Heart left ventricle (tissue), 16 donors: ENCODE data around the gene MARCO. TPM values are rescaled to one million over a fixed set of nuclear protein-coding genes. Genes with fewer than 3 reads are reported as not detected.
A peak's percentile ranks its signal among the peaks of the same experiment; 100 is the strongest.

Experiments used
- ATAC-seq, 4 donors: fragments of 200-7000 bp; cut with Tn5 transposase; one replicate each; pipeline ENCODE4 v1.9.1; 2020 to 2022; ENCODE audit warnings: moderate library complexity in 4 of 4, mild to moderate bottlenecking in 3 of 4, moderate number of reproducible peaks in 1 of 4
- DNase-seq, 5 donors: peaks; one replicate each; pipeline ENCODE4 v3.0.0-alpha.2; 2020
- H3K27ac ChIP-seq, 12 donors: fragments of 200-600 bp; sonication (generic) in 4 of 12; one replicate each; pipeline versions ENCODE4 v1.5.0 to v1.8.0; 2016 to 2022; ENCODE audit warnings: mild to moderate bottlenecking in 2 of 12
- H3K27me3 ChIP-seq, 9 donors: fragments of 200-600 bp; sonication (generic) in 2 of 9; one replicate each; pipeline versions ENCODE4 v1.5.1 to v1.8.0; 2016 to 2022; ENCODE audit warnings: mild to moderate bottlenecking in 3 of 9
- H3K36me3 ChIP-seq, 9 donors: fragments of 200-600 bp; sonication (generic) in 2 of 9; one replicate each; pipeline versions ENCODE4 v1.5.0 to v1.8.0; 2018 to 2022; ENCODE audit warnings: mild to moderate bottlenecking in 2 of 9
- H3K4me1 ChIP-seq, 12 donors: fragments of 200-600 bp; sonication (generic) in 4 of 12; one replicate each; pipeline versions ENCODE4 v1.5.0 to v1.8.0; 2016 to 2022; ENCODE audit warnings: mild to moderate bottlenecking in 3 of 12
- H3K4me3 ChIP-seq, 12 donors: fragments of 200-600 bp; sonication (generic) in 4 of 12; one replicate each; pipeline versions ENCODE4 v1.5.0 to v1.8.0; 2017 to 2022; ENCODE audit warnings: mild to moderate bottlenecking in 9 of 12, moderate library complexity in 4 of 12
- H3K9me3 ChIP-seq, 12 donors: fragments of 200-600 bp; sonication (generic) in 4 of 12; one replicate each; pipeline versions ENCODE4 v1.5.0 to v1.8.0; 2016 to 2022; ENCODE audit warnings: mild to moderate bottlenecking in 1 of 12
- CTCF ChIP-seq, 12 donors: fragments of 200-600 bp; sonication (generic) in 4 of 12; IDR thresholded peaks; one replicate each; pipeline versions ENCODE4 v1.5.0 to v1.8.0; 2018 to 2022; ENCODE audit warnings: antibody characterized with exemption in 12 of 12, mild to moderate bottlenecking in 5 of 12
- POLR2A ChIP-seq, 2 donors: fragments of 450-650 bp; IDR thresholded peaks; one replicate each; pipeline ENCODE4 v1.6.1; 2017; ENCODE audit warnings: antibody characterized with exemption in 2 of 2, mild to moderate bottlenecking in 2 of 2, moderate library complexity in 2 of 2
- WGBS, 4 donors: extraction: QIAGEN DNeasy Blood & Tissue Kit in 2 of 4; methylation state at CpG; one replicate each; pipeline versions ENCODE4 v1.1.5 to v1.1.7; 2013 to 2018; 5-methylcytosine and 5-hydroxymethylcytosine counted together
- intact Hi-C, 10 donors: fragments of 100-400 bp; cut with DNase I; formaldehyde crosslinking; loops; one replicate each; pipeline versions ENCODE4 v1.11.1 to v1.14.2; 2022
- polyA plus RNA-seq, 2 donors: library from polyadenylated mRNA; stranded (reverse); fragments of 200-250 nt; gene quantifications; one replicate each; pipeline ENCODE4 v1.2.3, GENCODE V29; 2013
- total RNA-seq, 9 donors: library from RNA; depleted of rRNA in 2 of 9; stranded (reverse); fragments of >200 nt in 2 of 9; fragmentation: NEBNext Ultra II Directional in 3 of 9; extraction: Animal tissue kit (Norgen Biotek cat#: 25700) in 3 of 9; gene quantifications; one replicate each; pipeline versions ENCODE4 v1.1.0 to v1.2.4, GENCODE V29; 2016 to 2023
- donor health status: ischemic (EF 13 %, LVEDD 7.1; RV severe dilation, severe dysfunction).
- donor health status: healthy with polysubstance abuse.
- donor health status: DM: no; HTN: yes; CAD: no.
- donor health status: DM: no; HTN: no; CAD: no.
- donor health status: ischemic (EF 25% LVEDD 6.9; RV normal size, moderate dysfunction).
- donor health status: ischemic (EF 25% LVEDD 5.7; RV mildly dilated, moderate dysfunction).
- donor health status: healthy.
- donor health status: DM: yes; HTN: yes; CAD: no.
- donor health status: ischemic (EF 35%, LVEDD 5.7; RV mildly dilated, moderate dysfunction).
- donor health status: nonischemic (EF 11% LVEDD 7.7; RV severe dilation, severe dysfunction).
- donor health status: DM: yes; HTN: yes; CAD: no.
- donor health status: PGD.
- donor health status: ischemic (EF 29% LVEDD 5.4; RV normal size, mild dysfunction).
- donor health status: nonischemic (EF 23%, LVEDD 6.1; RV moderate dilation, normal function).

MARCO gene
- total and polyA plus RNA-seq, 11 donors, result 0.19 to 162 (median 6.0) TPM

- no peak overlapping the region for H3K4me3 ChIP-seq
- TF ChIP-seq POLR2A (IDR thresholded peaks at IDR 0.05), result no peak
- no peak for TF ChIP-seq CTCF (IDR thresholded peaks at IDR 0.05)
- intact Hi-C loops, result no loop called here
- no peak for ATAC-seq
- H3K4me1 ChIP-seq, result no peaks in the 10 kb centered on the region
- peaks cover 0 to 10% (median 0%) of the 10 kb centered on the region in 12 donors for H3K9me3 ChIP-seq
- peaks cover 0 to 8% (median 0%) of the 10 kb centered on the region in 9 donors for H3K27me3 ChIP-seq
- H3K36me3 ChIP-seq, result no peaks in the 10 kb centered on the region
- H3K27ac ChIP-seq, result no peak overlapping the region
- WGBS, 4 donors, result 55 to 69% (median 65%) methylated on average over 2 of the region's 2 CpGs
- no peak for DNase-seq
These were observed 38.6 kb downstream of the MARCO start for GRCh38 chr2:118980573-118980972.

GRCh38 chr2:118981632-118982031 lies 39.6 kb downstream of the MARCO start:
- Histone ChIP-seq H3K4me3 (no peak overlapping the region), H3K4me1 (no peaks in the 10 kb centered on the region), H3K36me3 (no peaks in the 10 kb centered on the region), H3K27me3 (peaks cover 0 to 7% (median 0%) of the 10 kb centered on the region in 9 donors), H3K27ac (no peak overlapping the region), H3K9me3 (peaks cover 0 to 5% (median 0%) of the 10 kb centered on the region in 12 donors)
- no peak for ATAC-seq
- DNase-seq, result no peak
- TF ChIP-seq POLR2A (IDR thresholded peaks at IDR 0.05), result no peak
- TF ChIP-seq CTCF (IDR thresholded peaks at IDR 0.05), result no peak
- 50 to 76% (median 71%) methylated on average over 2 of the region's 2 CpGs for WGBS, 4 donors
- intact Hi-C loops, result no loop called here

GRCh38 chr2:118982039-118982438 lies 40.0 kb downstream of the MARCO start:
- no peak overlapping the region for H3K4me3 ChIP-seq
- intact Hi-C loops, result no loop called here
- no peak overlapping the region for H3K27ac ChIP-seq
- peaks cover 0 to 7% (median 0%) of the 10 kb centered on the region in 9 donors for H3K27me3 ChIP-seq
- 54 to 69% (median 59%) methylated on average over 3 of the region's 3 CpGs for WGBS, 4 donors
- no peaks in the 10 kb centered on the region for H3K36me3 ChIP-seq
- no peaks in the 10 kb centered on the region for H3K4me1 ChIP-seq
- ATAC-seq (no peak), DNase-seq (peak in 1 of 5 donors; percentile 2)
- TF ChIP-seq POLR2A (IDR thresholded peaks at IDR 0.05), result no peak
- no peak for TF ChIP-seq CTCF (IDR thresholded peaks at IDR 0.05)
- peaks cover 0 to under 1% (median 0%) of the 10 kb centered on the region in 12 donors for H3K9me3 ChIP-seq

GRCh38 chr2:118983133-118983532 lies 41.1 kb downstream of the MARCO start:
- DNase-seq (no peak), ATAC-seq (no peak)
- Histone ChIP-seq H3K4me1 (no peaks in the 10 kb centered on the region), H3K27ac (no peak overlapping the region), H3K36me3 (no peaks in the 10 kb centered on the region), H3K27me3 (peaks cover 0 to 12% (median 0%) of the 10 kb centered on the region in 9 donors), H3K9me3 (no peaks in the 10 kb centered on the region), H3K4me3 (no peak overlapping the region)
- intact Hi-C loops, result no loop called here
- 59 to 78% (median 66%) methylated on average over 5 to 6 of the region's 6 CpGs for WGBS, 4 donors
- TF ChIP-seq CTCF (IDR thresholded peaks at IDR 0.05) (no peak), POLR2A (IDR thresholded peaks at IDR 0.05) (no peak)
